Inflammatory macrophage treated with lipopolysaccharide for 1 hour (primary cell): ENCODE measurements around the gene FCAMR.
"Not testable (repeated sequence)": the region's sequence is repeated elsewhere in the genome, so short reads cannot be mapped to it uniquely, and the experiment has no call there.

Experiments
- DNase-seq, 2 donors: peaks; one replicate each; pipeline ENCODE4 v3.0.0-alpha.2; 2020 to 2022

FCAMR gene

DNA sequence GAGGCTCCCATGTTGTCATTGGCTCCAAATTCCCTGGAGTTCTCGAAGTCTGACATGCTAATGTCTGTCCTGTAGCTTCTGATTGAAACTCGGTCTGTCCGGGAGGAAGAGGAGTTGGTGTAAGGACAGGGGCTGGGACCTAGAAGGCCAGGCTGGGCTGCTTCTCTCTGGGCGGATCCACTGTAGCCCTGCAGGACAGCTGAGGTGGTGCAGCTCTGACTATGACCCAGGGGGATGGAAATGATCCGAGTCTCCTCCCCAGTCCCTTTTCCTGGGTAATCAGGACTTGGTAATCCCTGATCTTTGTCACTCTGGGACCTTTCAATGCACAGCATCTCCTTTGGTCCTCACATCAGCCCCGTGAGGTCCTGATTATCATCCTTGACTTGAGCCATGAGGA, 38.6 kb downstream of the FCAMR start:
- no peak for DNase-seq

DNA sequence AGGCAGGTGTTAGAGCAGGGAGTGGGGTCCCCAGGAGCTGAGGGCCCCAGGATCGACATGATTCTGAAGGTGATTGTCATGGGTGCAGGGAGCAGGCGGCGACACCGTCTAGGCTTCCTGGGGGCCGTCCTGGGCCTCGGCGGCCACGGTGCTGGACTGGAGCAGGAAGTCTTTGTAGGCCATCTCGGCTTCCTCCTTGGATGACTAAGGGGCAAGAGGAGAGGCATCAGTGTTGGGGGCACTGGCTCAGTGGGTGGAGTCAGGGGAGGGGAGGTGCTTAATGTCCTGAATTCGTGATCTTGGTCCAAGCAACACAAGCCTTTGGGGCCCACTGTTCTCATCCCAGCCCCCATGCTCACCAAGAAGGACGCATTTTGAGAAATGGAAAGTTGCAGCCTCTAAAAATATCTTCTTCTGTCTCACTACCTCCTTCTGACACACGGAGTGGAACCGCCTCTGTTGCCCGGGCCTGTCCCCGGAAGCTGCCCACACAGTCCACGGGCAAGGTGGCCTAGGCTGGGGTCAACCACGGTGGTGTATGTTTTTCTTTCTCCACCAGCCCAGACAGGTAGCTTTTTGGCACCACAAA, 40.0 kb downstream of the FCAMR start:
- DNase-seq: peak; percentile 67 to 72

DNA sequence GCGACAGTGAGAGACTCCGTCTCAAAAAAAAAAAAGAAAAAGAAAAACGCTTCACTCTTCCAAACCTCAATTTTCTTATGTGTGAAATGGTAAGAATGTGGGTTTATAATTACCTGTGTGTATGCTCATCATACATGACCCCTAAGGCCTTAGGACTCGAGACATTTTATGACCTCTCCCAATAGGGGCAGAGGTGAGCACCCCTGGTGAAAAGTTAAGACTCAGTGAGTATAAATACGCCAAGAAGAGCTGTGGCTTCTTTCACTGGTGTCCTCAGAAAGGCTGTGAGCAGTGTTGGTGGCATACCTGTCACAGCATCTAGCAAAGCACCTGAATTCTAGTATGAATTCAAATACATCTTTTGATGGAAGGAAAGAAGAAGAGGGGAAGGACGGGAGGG, 40.7 kb downstream of the FCAMR start:
- no peak for DNase-seq

DNA sequence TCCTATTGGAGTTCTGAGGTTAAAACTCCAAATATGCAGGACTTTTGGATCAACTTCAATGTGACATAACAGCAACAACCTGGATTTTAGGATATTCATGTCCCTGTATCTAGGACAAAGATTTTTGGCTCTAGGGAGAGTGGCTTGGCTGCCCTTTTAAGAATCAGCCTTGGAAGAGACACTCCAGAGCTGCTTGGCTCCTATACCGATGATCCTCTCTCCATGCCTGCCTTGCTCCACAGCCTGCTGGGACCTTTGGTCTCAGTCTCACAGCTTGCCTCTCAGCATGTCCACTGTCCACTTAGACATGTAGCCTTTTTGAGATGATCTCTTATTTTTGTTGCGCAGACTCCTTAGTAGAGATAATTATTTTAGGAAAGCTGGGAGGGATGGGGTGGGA, 44.0 kb downstream of the FCAMR start:
- DNase-seq: no peak

DNA sequence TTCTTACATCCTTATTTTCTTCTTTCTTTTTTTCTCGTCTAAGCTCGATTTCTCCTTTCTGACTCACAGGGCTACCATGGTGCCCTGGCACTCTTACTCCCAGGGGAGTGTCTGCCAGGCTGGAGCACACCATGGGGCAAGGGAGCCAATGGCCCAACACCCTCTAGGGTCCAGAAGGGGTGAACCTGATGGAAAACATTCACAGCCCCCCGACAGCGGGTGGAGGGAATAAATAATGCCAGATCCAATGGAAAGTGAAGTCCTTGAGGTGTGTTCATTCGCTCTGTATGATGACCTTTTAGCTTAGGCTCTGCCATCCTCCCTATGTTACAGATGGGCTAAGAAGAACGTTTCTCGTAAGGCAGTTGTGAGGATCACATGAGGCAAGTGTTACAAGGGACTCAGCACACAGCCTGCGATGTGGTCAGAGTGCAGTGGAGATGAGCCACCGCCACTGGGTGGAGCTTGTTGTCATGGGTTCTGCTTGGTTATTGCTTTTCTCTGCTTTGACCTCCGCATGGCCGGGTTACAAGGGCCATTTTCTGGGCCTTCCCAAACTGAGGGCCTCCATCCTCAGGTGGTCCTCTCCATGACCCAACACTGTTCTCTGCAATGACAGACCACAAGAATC, 45.0 kb downstream of the FCAMR start:
- peak; percentile 82 to 94 for DNase-seq

DNA sequence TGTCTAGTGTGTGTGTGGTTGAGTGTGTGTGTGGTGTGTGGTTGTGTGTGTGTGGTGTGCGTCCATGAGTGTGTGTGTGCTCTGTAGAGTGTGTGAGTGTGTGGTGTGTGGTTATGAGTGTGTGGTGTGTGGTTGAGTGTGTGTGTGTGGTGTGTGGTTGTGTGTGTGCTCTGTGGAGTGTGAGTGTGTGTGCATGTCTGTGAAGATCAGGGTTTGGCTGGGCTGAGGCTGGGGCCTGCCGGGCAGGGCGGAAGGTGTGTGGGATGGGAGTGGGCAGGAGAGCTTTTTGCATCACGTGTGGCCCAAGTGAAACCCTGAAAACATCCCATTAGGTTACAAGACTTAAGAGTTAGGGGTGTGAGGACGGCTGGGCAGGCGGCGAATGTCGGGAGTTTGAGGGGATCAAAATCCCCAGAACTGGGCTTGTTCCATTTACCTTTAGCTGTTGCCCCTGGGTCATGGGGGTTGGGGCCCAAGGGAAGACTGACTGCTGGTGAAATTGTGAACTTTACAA, 45.6 kb downstream of the FCAMR start:
- peak in 1 of 2 donors; percentile 48 for DNase-seq

DNA sequence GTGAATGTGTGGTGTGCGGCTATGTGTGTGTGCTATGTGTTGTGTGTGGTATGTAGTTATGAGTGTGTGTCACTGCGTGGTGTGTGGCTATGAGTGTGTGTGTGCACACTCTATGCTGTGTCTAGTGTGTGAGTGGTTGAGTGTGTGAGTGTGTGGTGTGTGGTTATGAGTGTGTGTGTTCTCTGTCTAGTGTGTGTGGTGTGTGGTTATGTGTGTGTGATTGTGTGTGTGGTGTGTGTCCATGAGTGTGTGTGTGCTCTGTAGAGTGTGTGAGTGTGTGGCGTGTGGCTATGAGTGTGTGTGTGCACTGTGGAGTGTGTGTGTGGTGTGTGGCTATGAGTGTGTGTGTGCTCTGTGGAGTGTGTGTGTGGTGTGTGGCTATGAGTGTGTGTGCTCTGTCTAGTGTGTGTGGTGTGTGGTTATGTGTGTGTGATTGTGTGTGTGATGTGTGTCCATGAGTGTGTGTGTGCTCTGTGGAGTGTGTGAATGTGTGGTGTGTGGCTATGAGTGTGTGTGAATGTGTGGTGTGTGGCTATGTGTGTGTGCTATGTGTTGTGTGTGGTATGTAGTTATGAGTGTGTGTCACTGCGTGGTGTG, 46.2 kb downstream of the FCAMR start:
- not testable (repeated sequence) for DNase-seq

DNA sequence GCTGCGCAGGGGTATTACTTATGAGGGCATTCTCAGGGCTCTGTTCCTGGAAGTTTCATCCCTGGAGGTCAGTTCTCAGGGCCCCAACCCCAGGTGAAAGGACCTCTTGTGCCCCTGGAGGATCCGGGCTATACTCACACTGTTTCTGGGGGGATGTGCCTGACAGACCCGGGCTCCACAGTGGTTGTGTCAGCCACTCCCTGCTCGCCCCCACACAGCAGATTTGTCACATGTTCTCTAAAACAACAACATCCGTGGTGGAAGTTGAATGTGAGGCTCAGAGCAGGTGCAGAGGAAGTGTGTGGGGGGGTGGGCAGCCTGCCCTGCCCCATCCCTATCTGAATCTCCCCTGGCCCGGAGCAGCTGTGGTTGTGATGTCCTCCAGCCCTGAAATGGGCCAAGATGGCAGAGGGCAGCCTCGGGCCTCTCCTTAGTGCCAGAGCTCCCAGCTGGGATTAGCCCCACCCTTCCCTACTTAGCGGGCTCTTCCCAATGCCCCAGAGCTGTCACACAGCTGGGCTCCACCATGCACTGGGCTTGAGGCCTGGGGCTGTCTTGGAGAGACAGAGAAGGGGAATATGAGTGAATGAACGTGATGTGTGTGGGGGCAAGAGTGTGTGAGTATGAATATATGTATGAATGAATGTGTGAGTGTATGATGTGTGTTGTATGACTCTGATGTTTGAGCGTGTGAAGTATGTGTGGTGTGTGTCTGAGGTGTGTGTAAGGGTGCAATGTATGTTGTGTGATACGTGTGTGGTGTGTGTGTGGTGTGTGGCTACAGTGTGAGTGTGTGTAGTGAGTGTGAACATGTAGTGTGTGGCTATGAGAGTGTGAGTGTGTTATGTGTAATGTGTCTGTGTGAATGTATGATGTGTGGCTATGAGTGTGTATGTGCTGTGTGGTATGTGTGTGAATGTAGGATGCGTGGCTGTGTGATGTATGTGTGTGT, 47.0 kb downstream of the FCAMR start:
- DNase-seq: peak in 1 of 2 donors; percentile 53

DNA sequence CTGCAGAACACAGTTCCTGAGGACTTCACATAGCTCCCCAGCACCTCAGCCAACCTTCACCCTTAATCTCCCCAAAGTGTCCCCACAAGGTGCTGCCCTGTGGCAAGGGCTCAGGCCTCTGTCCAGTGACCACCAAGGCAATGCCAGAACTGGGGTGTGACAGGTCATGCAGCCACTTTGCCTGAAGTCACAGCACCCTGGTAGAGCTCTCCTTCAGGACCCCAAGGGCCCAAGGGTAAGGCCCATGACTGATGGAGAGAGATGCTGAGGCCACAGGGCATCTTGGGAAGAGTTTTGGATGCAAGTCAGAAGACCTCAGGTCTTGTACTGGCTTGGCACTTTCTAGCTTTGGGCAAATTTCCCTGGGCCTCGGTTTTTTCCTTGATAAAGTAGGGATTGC, 47.7 kb downstream of the FCAMR start:
- no peak for DNase-seq

DNA sequence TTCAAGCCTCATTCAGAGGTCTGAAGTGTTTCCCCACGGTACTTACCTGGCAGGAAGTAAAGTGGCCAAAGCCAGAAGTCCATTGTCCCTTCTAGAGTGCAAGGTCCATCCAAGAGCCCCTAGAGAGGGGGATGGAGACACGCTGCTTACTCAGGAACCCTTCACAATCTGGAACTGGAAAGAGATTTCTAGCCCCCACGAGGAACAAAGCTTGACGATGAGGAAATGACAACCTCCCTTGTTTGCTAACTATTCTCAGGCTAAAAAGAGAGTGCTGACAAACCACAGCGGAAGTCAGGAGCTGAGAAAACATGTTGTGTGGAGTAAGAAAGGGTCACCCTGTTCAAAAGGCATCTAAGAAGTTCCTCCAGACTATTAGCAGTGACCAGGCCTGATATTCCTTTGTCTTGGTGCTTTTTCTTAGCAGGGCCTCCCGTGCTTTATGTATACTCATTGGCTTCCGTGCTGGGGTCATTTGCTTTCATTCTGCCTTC, 48.4 kb downstream of the FCAMR start, which contains the start of gene FCMR:
FCMR (minus strand) TSS at position 170 of the 494 bp plus-strand sequence; CDS start at position 83, 87 bp downstream.
- DNase-seq: peak; percentile 74 to 88

DNA sequence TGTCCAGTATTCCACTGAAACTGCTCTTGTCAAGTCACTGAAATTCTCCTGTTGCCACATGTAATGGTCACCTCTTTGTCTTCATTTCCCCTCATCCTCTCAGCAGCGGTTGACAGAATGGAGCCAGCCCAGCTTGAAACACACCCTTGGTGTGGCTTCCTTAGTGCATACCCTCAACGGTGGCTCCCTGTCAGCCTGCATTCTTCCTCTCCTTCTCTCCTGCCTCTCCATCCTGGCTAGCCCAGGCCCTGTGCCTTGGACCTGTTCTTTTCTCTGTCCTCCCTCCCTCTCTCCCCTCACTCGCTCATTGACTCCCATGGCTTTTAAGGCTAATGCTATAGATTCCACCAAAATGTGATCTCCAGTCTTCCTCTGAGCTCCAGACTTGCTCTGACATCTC, 52.2 kb downstream of the FCAMR start:
- no peak for DNase-seq

DNA sequence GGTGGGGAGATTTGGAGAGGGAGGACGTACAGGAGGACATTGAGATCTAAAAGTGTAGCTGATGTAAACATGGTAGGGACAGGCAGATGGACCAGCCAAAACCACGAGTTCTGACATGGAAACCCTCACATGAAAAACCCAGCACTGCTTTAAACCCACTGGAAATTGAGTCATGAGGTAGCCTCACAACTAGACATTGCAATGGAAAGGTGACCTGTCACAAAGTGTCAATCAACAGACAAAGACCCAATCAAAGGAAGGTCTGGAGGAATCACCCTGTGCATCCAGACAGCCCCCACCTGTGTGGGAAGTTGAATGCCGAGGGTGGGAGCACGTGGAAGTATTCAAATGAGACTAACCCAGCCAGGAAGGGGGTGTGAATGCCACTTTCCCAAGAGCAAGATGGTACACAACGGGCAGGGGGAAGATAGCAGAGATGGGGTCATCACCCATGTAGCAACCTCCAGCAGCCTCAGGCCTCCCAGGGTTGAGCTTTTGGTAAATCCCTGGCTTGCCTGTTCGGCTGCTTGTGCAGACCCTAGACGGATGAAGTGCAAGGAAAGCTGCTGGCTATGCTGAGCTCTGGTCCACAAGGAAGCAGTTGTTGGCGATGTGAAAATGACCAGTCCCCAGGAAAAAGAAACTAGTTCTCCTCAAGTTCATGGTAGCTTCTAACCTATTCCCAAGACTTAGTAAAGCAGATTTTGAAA, 54.1 kb downstream of the FCAMR start:
- no peak for DNase-seq

DNA sequence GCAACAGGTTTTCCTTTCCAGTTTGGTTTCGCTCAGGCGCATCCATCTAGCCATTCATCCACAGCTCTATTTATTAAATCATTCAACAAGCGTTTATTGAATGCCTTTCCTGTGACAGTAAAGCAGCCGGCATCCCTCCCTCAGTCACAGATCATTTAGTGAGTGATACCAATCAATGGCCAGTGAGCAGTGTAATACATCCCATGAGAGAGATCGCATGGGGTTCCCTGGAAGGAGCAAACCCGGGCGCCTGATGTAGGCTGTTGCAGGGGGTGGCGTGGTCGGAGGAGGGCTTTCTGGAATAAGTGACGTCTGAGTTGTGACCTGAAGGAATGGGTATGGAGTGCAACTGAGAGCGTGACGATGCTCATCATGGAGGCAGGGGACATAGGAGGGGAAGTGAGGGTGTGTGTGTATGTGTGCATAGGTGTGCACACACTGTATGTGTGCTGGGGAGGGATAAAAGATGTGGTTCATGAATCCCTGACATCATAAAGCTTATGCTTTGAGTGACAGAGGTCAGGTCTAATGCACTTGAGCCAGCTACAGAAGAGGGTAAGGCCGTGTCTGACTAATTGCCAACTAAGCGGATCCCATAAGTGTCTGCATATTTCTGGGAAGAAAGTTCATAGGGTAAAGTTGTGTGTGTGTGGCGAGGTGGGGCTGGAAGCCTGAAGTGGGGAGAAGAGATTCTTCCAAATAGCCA, 55.1 kb downstream of the FCAMR start:
- no peak for DNase-seq

DNA sequence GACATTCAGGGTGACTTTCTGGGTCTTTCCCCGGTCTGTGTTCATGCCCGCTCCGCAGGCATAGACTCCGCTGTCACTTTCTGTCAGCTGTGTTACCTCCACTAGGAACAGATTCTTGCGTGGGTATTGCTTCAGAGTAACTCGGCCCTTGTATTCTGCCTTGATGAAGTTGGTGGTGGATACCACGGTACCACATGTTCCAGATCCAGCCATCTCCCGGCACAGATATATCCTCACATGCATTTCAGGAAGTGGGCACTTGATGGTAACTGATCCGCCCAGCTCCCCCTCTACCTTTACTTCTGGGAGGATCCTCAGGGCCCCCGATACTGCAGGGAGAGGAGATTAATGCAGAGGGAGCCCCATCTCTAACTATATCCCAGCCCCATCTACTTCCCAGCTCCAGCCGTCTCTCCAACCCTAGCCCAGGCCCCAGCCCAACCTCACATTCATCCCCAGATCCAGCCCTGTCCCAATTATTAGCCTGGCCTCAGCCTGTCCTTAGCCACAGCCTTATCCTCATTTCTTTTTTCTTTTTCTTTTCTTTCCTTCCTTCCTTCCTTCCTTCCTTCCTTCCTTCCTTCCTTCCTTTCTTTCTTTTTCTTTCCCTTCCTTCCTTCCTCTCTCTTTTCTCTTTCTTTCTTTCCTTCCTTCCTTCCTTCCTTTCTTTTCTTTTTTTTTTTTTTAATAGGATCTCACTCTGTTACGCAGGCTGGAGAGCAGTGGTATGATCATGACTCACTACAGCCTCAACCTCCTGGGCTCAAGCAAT, 56.3 kb downstream of the FCAMR start:
- DNase-seq: no peak

DNA sequence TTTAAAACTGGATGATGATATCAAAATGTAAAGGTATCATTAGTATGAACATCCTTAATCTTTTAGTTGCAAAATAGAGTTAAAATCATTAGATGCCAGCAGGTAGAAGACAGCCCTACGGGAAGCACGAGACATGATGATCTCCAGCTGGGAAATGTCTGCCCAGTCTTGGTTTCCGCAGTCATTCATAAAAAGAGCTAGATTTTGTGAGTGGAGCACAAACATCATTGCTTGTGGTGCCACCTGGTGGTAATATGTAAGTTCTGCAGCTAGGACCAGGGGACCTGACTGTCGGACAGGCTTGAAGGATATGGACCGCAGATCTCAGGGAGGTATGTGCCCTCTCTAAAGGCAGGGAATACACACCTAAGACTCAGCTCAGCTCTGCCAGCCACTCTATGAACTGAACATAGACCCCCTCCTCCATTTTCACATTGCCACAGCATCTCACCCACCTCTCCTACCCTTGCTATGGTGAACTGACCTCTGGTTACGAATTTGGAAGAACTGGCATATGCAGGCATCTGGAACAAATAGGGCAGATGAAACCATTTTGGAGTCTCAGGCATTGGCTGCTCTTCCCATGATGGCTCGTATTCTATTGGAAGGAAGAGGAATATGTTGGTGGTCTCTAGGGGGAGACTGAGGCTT, 57.7 kb downstream of the FCAMR start:
- peak; percentile 62 to 93 for DNase-seq

DNA sequence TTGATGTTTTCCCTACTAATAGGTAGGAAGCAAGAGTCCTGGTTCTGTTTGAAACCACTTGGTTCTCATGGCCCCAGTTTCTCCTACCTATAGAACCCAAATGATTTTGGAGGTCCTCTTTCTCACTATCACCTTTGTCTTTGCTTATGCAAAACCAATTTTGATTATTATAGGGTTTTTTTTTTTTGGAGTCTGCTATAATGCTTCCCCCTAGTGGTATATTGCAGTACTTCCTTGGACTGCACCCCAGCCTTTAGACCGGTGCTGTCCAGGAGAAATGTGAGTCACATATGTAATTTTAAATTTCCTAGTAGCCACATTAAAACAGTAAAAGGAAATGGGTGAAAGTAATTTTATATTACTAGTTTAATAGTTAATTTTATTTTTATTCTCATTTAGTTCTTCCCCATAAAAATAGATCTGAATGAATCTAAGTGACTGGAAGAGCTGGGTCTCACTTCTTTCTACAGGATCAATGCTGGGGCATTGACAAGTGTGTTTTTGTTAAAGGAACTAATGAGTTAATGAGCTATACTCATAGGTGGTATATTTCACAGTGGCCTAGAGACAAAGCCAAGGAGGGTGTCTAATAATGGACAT, 59.1 kb downstream of the FCAMR start:
- DNase-seq: peak; percentile 44 to 74

DNA sequence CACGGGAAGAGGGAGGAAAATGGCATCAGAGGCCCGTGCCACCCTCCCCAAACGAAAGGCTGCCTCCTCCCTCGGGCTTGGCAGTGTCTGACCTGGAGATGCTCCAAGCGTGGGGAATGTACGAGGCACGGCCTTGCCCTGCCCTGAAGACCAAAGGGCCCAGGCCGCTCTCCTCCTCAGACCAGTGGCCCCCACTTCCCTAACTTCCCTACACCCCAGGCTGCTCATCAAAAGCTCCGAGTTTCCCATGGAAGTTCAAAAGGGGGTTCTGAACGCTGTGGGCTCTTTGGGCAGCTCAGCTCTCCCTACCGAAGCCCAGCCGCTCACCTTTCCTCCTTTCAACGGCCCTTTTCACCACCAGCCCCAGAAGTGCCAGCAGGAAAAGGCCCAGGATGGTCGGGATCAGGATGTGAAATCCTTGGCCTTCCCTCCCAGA, 60.4 kb downstream of the FCAMR start:
- DNase-seq: no peak

DNA sequence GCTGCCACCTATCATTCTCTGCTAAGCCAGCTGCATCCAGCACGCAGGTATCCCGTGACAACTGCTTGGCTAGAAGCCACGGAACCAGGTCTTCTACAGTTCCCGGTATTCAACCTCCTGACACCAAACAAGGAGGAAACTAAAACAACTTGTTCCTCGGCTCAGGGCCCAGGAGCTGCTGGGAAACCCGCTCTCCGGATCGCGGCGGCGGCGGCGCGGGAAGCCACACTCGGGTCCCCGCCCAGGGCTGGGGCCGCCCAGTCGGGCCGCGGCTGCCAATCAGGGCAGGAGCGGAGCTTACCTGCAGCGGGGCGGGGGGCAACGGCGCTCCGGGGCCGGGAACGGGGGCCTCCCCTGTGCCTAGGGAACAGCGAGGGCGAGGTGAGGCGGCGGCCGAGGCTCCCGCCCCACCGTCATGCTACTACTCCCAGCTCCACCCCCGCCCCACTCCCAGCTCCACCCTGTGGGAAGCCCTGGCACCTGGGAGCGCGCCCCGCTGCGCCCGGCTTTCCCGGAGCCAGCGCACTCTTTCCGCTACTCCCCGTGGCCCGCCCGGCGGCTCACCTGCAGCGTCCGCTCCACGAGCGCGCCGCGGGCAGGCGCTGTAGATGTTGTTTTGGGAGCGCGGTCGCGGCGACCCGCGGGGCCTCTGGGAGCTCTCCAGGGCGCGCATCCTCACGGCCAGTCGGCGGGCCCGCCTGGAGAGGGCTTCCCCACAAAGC, 60.9 kb downstream of the FCAMR start:
- no peak for DNase-seq

DNA sequence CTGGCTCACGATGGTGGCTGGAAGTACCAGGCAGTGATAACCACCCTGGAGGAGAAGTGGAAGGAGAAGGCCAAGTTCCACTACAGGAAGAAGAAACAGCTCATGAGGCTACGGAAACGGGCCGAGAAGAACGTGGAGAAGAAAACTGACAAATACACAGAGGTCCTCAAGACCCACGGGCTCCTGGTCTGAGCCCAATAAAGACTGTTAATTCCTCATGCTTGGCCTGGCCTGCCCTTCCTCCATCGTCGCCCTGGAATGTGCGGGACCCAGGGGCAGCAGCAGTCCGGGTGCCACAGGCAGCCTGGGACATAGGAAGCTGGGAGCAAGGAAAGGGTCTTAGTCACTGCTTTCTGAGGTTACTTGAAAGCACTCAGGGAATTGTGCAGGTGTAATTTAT, 62.2 kb downstream of the FCAMR start:
- no peak for DNase-seq
